ENCODE measurements around the gene UBXN11.

GRCh38 chr1:26291433-26291832 is 15.0 kb downstream of the UBXN11 start:
- no peak for TF ChIP-seq YY1 (IDR thresholded peaks at IDR 0.05; ENCODE audit: insufficient read depth, insufficient read length)
- no peak for TF ChIP-seq SUZ12 (IDR thresholded peaks at IDR 0.05; ENCODE audit: extremely low read depth, insufficient read depth, insufficient read length)
